Calu3 (cell line): ENCODE measurements around the gene ACOT11. TPM values are rescaled to one million over a fixed set of nuclear protein-coding genes. Genes with fewer than 3 reads are reported as not detected.

Source experiments
- BruUV-seq: library from RNA; stranded (reverse); fragments of 400-500 nt; replicated peaks from 2 replicates; lab custom pipeline; 2021; lab: Mats Ljungman, UMichigan
- CTCF ChIA-PET: fragments of 300-600 bp; sonication (Branson Sonifier 250); formaldehyde crosslinking; loops from one replicate; lab custom pipeline; 2022; ENCODE audit warnings: antibody characterized with exemption; lab: Charles Lee
- DNase-seq: peaks from one replicate; pipeline ENCODE4 v3.0.0; 2022
- H3K27ac Mint-ChIP-seq: one replicate; pipeline ENCODE4 v1.8.0; 2022; ENCODE audit warnings: mixed read lengths; ENCODE audit not compliant: unreplicated experiment
- H3K27me3 Mint-ChIP-seq: one replicate; pipeline ENCODE4 v1.8.0; 2022; ENCODE audit warnings: mixed read lengths; ENCODE audit not compliant: unreplicated experiment
- H3K36me3 Mint-ChIP-seq: one replicate; pipeline ENCODE4 v1.8.0; 2022; ENCODE audit warnings: mild to moderate bottlenecking, moderate library complexity, mixed read lengths; ENCODE audit not compliant: insufficient read depth, unreplicated experiment
- H3K4me1 Mint-ChIP-seq: one replicate; pipeline ENCODE4 v1.8.0; 2022; ENCODE audit warnings: mild to moderate bottlenecking, low read depth, mixed read lengths; ENCODE audit not compliant: unreplicated experiment
- H3K4me3 Mint-ChIP-seq: one replicate; pipeline ENCODE4 v1.8.0; 2022; ENCODE audit warnings: mild to moderate bottlenecking, low read depth, moderate library complexity, mixed read lengths; ENCODE audit not compliant: unreplicated experiment
- H3K9me3 Mint-ChIP-seq: one replicate; pipeline ENCODE4 v1.8.0; 2022; ENCODE audit warnings: low read depth, mixed read lengths; ENCODE audit not compliant: unreplicated experiment
- intact Hi-C: fragments of 100-400 bp; cut with micrococcal nuclease; formaldehyde crosslinking; loops from one replicate; pipeline ENCODE4 v1.10.0; 2022; ENCODE audit not compliant: unreplicated experiment
- total RNA-seq: library from RNA; stranded (reverse); gene quantifications from 2 replicates; pipeline ENCODE4 v1.2.3, GENCODE V29; 2022
- TF ChIP-seq, protein P1 (sequence below): fragments of 200-600 bp; IDR thresholded peaks from one replicate; pipeline ENCODE4 v1.8.0; 2022; ENCODE audit warnings: antibody characterized with exemption; ENCODE audit not compliant: unreplicated experiment

Gene ACOT11
- total RNA-seq, 1 experiment from 2014 or later, result 10.4 TPM

DNA sequence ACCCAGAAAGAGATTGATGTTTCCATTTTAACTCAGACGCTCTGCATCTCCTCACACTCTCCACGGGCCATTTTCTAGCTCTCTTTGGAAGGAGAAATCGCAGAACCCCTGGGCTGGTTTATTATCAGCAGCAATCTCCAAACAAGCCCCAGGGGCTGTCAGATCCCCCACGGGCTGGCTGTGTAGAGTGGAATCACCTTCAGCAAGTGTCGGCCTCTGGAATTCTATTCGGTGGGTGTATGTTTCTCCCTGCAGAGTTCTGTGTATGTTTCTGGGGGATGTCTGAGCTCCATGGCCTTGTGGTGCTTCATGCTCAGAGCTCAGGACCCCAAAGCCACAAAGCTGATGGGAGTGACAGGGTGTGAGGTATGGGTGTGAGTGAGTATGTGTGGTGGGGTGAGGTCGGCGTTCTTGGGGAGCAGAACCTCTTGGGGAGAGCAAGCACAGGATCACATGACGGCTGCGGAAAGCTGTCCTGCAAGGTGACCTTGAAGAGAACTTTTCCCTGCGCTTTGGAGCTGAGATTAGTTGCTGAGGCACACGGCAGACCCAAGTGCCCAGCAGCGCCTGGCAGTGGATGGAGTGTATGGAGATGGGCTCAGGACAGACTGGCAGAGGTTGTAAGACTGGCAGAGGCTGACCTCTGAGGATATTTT is 489 bp downstream of the ACOT11 start:
- intact Hi-C loops, result no loop called here
- H3K4me3 Mint-ChIP-seq, result no peak overlapping the region
- H3K27ac Mint-ChIP-seq, result no peak overlapping the region
- CTCF ChIA-PET, result interaction anchor here (0.5 to 0.6 kb wide), 2 partner anchors 133 to 759 kb away, joined by 3 read pairs; no protein-coding TSS in a partner anchor
- H3K9me3 Mint-ChIP-seq, result no peaks in the 10 kb centered on the region
- no TSS peak for BruUV-seq
- no peak for DNase-seq
- peaks cover 6% of the 10 kb centered on the region for H3K36me3 Mint-ChIP-seq
- TF ChIP-seq, protein P1, sequence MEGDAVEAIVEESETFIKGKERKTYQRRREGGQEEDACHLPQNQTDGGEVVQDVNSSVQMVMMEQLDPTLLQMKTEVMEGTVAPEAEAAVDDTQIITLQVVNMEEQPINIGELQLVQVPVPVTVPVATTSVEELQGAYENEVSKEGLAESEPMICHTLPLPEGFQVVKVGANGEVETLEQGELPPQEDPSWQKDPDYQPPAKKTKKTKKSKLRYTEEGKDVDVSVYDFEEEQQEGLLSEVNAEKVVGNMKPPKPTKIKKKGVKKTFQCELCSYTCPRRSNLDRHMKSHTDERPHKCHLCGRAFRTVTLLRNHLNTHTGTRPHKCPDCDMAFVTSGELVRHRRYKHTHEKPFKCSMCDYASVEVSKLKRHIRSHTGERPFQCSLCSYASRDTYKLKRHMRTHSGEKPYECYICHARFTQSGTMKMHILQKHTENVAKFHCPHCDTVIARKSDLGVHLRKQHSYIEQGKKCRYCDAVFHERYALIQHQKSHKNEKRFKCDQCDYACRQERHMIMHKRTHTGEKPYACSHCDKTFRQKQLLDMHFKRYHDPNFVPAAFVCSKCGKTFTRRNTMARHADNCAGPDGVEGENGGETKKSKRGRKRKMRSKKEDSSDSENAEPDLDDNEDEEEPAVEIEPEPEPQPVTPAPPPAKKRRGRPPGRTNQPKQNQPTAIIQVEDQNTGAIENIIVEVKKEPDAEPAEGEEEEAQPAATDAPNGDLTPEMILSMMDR, result no peak
- H3K4me1 Mint-ChIP-seq, result peaks cover 5% of the 10 kb centered on the region
- H3K27me3 Mint-ChIP-seq, result no peaks in the 10 kb centered on the region

- Mint-ChIP-seq H3K9me3 (no peaks in the 10 kb centered on the region), H3K4me3 (no peak overlapping the region), H3K36me3 (peaks cover 6% of the 10 kb centered on the region), H3K4me1 (no peaks in the 10 kb centered on the region), H3K27me3 (no peaks in the 10 kb centered on the region), H3K27ac (no peak overlapping the region)
- no peak for DNase-seq
- no TSS peak for BruUV-seq
- intact Hi-C loops, result no loop called here
- CTCF ChIA-PET, result interaction anchor here (0.6 kb wide), 1 partner anchor 152 kb away, joined by 5 read pairs; no protein-coding TSS in a partner anchor
- TF ChIP-seq, protein P1, result no peak
These were observed 1.3 kb downstream of the ACOT11 start for GRCh38 chr1:54549181-54549924.

DNA sequence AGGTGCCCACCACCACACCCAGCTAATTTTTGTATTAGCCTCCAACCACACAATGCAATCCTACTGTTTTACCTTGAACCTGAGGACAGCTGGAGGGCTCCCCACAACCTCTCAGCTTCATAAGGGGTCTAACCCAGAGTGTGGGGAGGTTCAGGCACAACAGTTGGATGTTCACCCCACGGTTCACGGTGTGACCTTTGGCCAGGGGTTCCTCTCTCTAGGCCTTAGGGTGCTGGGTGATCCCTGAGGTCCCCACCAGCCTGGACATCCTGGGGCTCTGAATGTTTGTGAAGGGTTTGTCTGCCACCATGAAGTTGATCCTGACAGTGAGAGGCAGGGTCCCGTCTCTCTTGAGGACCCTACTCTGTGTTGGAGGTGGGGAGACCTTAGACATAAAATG is 3.9 kb downstream of the ACOT11 start:
- H3K4me3 Mint-ChIP-seq, result no peak overlapping the region
- intact Hi-C loops, result no loop called here
- no TSS peak for BruUV-seq
- H3K27ac Mint-ChIP-seq, result no peak overlapping the region
- no peaks in the 10 kb centered on the region for H3K27me3 Mint-ChIP-seq
- TF ChIP-seq, protein P1, result no peak
- H3K4me1 Mint-ChIP-seq, result no peaks in the 10 kb centered on the region
- H3K9me3 Mint-ChIP-seq, result no peaks in the 10 kb centered on the region
- DNase-seq, result no peak
- no peaks in the 10 kb centered on the region for H3K36me3 Mint-ChIP-seq
- CTCF ChIA-PET, result no interaction called here

DNA sequence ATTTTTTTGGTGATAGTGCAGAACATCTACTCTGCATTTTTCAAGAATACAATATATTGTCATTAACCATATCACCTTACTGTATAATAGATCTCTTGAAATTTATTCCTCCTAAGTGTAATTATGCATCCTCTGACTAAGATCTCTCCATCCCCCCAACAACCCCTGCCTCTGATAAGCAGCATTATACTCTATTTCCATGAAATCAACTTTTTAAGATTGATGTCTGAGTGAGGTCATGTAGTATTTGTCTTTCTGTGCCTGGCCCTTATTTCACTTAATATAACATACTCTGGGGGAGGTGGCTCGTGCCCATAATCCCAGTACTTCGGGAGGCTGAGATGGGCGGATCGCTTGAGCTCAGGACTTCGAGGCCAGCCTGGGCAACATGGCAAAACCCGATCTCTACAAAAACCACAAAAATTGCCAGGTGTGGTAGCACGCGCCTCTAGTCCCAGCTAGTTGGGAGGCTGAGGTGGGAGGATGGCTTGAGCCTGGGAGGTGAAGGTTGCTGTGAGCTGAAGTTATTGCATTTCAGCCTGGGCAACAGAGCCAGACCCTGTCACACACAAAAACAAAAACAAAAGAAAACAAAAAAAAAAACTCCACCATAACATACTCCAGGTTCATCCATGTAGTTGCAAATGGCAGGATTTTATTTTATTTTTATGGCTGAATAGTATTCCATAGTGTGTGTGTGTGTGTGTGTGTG is 5.7 kb downstream of the ACOT11 start:
- CTCF ChIA-PET, result no interaction called here
- Mint-ChIP-seq H3K4me3 (no peak overlapping the region), H3K36me3 (no peaks in the 10 kb centered on the region), H3K27me3 (no peaks in the 10 kb centered on the region), H3K27ac (no peak overlapping the region), H3K9me3 (no peaks in the 10 kb centered on the region), H3K4me1 (no peaks in the 10 kb centered on the region)
- BruUV-seq, result no TSS peak
- intact Hi-C loops, result no loop called here
- no peak for DNase-seq
- TF ChIP-seq, protein P1, result no peak
